ENCODE measurements around the gene CXCL3.

The CXCL3 gene

GRCh38 chr4:74061430-74061829 lies 22.9 kb upstream of the CXCL3 start:
- Mint-ChIP-seq H3K27me3 (ENCODE audit: low read depth) (no peaks in the 10 kb centered on the region), H3K27ac (no peak overlapping the region), H3K4me3 (no peak overlapping the region), H3K4me1 (ENCODE audit: low read depth) (no peaks in the 10 kb centered on the region), H3K36me3 (ENCODE audit: low read depth) (no peaks in the 10 kb centered on the region), H3K9me3 (no peaks in the 10 kb centered on the region)

DNA sequence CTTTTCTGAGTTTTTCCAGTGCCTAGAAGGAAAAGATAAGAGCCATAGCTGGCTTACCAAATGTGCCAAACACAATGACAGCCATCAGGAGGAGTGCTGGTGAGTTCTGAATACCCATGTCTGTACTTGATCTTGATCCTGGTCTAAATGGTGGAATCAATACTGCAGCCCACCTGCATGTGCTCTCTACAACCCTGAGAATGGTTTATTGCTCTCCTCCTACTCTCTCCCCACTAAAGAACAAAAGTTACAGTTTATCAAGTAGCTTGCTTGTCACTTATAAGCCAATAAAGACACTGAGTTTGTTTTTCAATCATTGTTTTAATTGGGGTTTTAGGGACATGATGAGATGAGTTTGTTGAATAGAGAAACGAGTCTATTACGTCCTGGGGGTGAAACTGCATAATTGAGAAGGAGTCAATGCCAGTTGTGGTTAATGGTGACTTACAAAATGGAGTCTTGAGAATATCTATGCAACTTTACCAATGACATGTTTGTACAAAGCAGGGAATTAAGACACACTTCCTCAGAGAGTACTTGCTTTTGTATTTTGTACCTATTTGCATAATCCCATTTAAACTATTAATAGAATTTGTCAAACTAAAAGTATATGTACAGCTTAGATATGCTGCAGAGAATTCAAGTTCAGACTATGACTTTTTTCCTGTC lies 20.8 kb upstream of the CXCL3 start:
- Mint-ChIP-seq H3K9me3 (no peaks in the 10 kb centered on the region), H3K4me1 (ENCODE audit: low read depth) (no peaks in the 10 kb centered on the region), H3K27ac (no peak overlapping the region), H3K4me3 (no peak overlapping the region), H3K27me3 (ENCODE audit: low read depth) (no peaks in the 10 kb centered on the region), H3K36me3 (ENCODE audit: low read depth) (no peaks in the 10 kb centered on the region)

DNA sequence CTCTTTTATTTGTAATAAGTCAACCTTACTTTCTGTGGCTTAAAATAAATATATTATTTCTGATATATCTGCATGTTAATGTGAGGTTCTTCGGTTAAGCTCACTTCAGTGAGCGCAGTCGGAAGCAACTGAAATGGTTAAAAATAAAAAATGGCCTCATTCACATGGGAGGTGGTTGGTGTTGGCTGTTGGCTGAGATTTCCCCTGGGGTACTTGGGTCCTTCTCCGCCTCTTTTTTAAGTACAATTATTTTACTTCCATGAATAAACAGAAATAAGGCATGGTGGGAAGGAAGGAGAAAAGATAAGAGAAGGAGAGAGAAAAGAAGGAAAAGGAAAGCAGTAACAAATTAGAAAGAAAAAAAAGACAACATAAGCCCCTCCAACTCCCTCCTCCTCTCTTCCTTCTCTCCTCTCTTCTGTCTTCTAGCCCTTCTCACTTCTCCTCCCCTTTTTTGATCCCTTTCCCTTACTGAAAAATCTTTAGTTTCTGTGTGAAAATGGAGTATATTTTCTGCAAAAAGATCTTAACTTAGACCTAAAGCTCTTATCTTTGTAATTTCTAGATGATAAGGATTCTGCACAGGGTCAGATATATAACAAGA lies 19.7 kb upstream of the CXCL3 start:
- H3K27ac Mint-ChIP-seq: no peak overlapping the region
- H3K27me3 Mint-ChIP-seq (ENCODE audit: low read depth): no peaks in the 10 kb centered on the region
- no peaks in the 10 kb centered on the region for H3K9me3 Mint-ChIP-seq
- H3K4me1 Mint-ChIP-seq (ENCODE audit: low read depth): no peaks in the 10 kb centered on the region
- no peaks in the 10 kb centered on the region for H3K36me3 Mint-ChIP-seq (ENCODE audit: low read depth)
- no peak overlapping the region for H3K4me3 Mint-ChIP-seq

GRCh38 chr4:74057588-74057987 lies 19.1 kb upstream of the CXCL3 start:
- Mint-ChIP-seq H3K36me3 (ENCODE audit: low read depth) (no peaks in the 10 kb centered on the region), H3K4me3 (no peak overlapping the region), H3K27me3 (ENCODE audit: low read depth) (no peaks in the 10 kb centered on the region), H3K4me1 (ENCODE audit: low read depth) (no peaks in the 10 kb centered on the region), H3K9me3 (no peaks in the 10 kb centered on the region), H3K27ac (no peak overlapping the region)

DNA sequence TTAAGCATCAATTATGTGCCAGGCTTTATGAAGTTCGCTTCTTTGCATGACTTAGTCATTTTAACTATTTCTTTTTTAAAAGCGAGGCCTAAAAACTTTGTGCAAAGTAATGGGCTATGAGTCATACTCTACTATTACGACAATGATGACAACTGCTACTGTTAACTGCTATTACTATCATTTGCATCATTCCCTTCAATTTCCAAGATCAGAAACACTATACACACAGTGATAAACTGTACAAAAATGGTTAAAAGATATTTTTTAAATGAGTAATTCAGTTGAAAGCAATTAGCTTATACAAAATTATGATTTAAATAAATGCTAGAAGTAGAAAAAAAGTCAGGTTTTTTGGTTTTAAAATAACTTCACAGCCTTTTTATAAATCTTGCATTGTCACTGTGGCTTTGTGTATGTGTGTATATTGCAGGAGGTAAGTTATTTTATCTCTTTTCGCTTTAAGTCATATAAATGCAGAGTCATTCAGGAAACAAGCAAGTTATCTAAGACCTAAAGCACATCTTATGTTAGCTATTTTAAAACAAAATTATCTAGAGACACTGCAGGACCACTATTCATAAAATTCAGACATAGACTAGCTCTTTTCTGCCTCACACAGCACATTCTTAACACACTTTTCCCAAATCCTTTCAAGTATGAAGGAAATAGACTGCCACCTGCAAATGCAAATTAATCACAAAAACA lies 18.5 kb upstream of the CXCL3 start:
- Mint-ChIP-seq H3K9me3 (no peaks in the 10 kb centered on the region), H3K27me3 (ENCODE audit: low read depth) (no peaks in the 10 kb centered on the region), H3K4me1 (ENCODE audit: low read depth) (no peaks in the 10 kb centered on the region), H3K27ac (no peak overlapping the region), H3K4me3 (no peak overlapping the region), H3K36me3 (ENCODE audit: low read depth) (no peaks in the 10 kb centered on the region)

DNA sequence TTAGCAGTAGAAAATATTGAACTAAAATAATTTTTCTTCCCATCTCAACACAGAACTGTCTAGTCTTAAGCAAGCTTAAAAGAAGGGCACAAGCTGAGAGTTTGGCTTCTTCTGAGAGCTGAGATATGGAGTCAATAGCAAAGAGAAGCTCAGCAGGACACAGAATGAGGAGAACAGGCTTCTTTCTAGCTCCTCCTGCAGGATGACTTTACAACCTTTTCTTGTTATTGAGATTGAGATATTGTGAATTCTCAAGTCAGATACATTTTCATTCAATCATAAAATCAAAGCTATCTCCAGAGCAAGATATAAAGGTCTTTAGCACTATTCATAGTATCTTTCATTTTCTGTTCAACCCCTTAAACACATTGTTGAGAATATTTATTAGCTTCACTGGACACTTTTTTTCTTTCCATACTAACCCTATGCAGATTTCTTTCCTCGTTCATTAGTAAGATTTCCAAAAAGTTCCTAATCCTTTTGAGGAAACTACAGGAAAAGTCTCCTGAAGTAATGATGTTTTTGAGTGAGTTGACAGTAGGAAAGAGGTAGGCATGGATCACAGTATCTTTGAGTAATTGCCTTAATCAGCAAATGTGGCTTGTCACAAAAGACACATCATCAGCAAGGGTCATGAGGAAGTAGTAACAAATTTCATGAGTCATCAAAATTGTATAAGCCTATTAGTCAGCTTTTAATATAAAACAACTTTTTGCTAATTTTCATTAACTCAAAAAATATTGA lies 17.8 kb upstream of the CXCL3 start:
- Mint-ChIP-seq H3K4me1 (ENCODE audit: low read depth) (no peaks in the 10 kb centered on the region), H3K4me3 (no peak overlapping the region), H3K36me3 (ENCODE audit: low read depth) (no peaks in the 10 kb centered on the region), H3K9me3 (no peaks in the 10 kb centered on the region), H3K27me3 (ENCODE audit: low read depth) (no peaks in the 10 kb centered on the region), H3K27ac (no peak overlapping the region)

DNA sequence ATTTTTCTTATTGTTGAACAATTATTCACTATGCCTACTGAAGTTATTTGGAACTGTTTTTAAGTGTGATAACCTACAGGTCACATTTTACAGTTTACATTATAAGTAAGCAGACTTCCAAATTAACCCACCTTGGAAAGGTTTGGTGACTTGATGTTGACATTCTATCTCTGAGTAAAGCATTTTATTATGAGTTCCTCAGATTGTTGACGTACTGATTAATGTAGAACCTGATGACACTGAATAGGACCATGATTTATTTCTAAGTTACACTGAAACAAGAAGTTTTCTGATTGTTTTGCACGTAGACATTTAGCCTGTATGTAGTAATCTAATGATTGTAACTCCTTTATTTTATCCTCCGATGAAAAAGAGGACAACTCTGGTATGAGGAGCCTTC lies 17.0 kb upstream of the CXCL3 start:
- H3K36me3 Mint-ChIP-seq (ENCODE audit: low read depth): no peaks in the 10 kb centered on the region
- H3K9me3 Mint-ChIP-seq: no peaks in the 10 kb centered on the region
- H3K4me3 Mint-ChIP-seq: no peak overlapping the region
- H3K27me3 Mint-ChIP-seq (ENCODE audit: low read depth): no peaks in the 10 kb centered on the region
- H3K4me1 Mint-ChIP-seq (ENCODE audit: low read depth): no peaks in the 10 kb centered on the region
- no peak overlapping the region for H3K27ac Mint-ChIP-seq

DNA sequence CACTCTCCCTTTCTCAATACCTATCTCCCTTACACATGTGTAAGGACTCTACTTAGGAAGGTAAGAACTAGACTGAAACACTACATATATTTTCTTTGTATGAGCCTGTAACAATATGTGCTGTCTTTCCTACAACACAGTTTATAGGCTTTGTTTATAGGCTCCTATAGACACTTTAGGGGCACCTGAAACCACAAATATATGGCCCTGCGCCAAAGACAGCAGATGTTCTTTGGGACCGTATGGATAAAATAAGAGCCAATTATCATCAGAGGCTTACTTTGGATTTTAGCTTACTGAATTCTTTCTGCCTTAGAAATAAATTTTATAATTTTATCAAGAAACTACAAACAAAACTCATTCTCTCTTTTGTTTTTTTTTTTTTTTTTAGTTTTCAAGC lies 16.6 kb upstream of the CXCL3 start:
- H3K36me3 Mint-ChIP-seq (ENCODE audit: low read depth): no peaks in the 10 kb centered on the region
- H3K4me1 Mint-ChIP-seq (ENCODE audit: low read depth): no peaks in the 10 kb centered on the region
- H3K27me3 Mint-ChIP-seq (ENCODE audit: low read depth): no peaks in the 10 kb centered on the region
- H3K4me3 Mint-ChIP-seq: no peak overlapping the region
- H3K27ac Mint-ChIP-seq: no peak overlapping the region
- no peaks in the 10 kb centered on the region for H3K9me3 Mint-ChIP-seq

- no peaks in the 10 kb centered on the region for H3K27me3 Mint-ChIP-seq (ENCODE audit: low read depth)
- no peaks in the 10 kb centered on the region for H3K9me3 Mint-ChIP-seq
- H3K4me3 Mint-ChIP-seq: no peak overlapping the region
- H3K36me3 Mint-ChIP-seq (ENCODE audit: low read depth): no peaks in the 10 kb centered on the region
- H3K27ac Mint-ChIP-seq: no peak overlapping the region
- no peaks in the 10 kb centered on the region for H3K4me1 Mint-ChIP-seq (ENCODE audit: low read depth)
These were observed 16.1 kb upstream of the CXCL3 start for GRCh38 chr4:74054483-74055047.

DNA sequence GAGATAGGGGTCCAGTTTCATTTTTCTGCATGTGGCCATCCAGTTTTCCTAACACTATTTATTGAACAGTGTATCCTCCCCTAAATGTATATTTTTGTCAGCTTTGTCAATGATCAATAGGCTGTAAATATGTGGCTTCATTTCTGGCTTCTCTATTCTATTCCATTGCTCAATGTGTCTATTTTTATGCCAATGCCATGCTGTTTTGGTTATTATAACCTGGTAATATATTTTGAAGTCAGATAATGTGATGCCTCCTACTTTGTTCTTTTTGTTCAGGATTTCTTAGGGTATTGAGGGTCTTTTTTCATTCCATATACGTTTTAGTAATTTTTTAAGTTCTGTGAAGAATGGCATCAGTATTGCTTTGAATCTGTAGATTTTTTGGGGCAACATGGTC lies 8.7 kb upstream of the CXCL3 start:
- no peak overlapping the region for H3K4me3 Mint-ChIP-seq
- H3K36me3 Mint-ChIP-seq (ENCODE audit: low read depth): no peaks in the 10 kb centered on the region
- no peaks in the 10 kb centered on the region for H3K9me3 Mint-ChIP-seq
- H3K27ac Mint-ChIP-seq: no peak overlapping the region
- H3K4me1 Mint-ChIP-seq (ENCODE audit: low read depth): no peaks in the 10 kb centered on the region
- peaks cover 7% of the 10 kb centered on the region for H3K27me3 Mint-ChIP-seq (ENCODE audit: low read depth)

- Mint-ChIP-seq H3K27ac (no peak overlapping the region), H3K9me3 (no peaks in the 10 kb centered on the region), H3K4me3 (no peak overlapping the region), H3K36me3 (ENCODE audit: low read depth) (no peaks in the 10 kb centered on the region), H3K27me3 (ENCODE audit: low read depth) (peaks cover 18% of the 10 kb centered on the region), H3K4me1 (ENCODE audit: low read depth) (no peaks in the 10 kb centered on the region)
These were observed 7.3 kb upstream of the CXCL3 start for GRCh38 chr4:74045772-74046171.

DNA sequence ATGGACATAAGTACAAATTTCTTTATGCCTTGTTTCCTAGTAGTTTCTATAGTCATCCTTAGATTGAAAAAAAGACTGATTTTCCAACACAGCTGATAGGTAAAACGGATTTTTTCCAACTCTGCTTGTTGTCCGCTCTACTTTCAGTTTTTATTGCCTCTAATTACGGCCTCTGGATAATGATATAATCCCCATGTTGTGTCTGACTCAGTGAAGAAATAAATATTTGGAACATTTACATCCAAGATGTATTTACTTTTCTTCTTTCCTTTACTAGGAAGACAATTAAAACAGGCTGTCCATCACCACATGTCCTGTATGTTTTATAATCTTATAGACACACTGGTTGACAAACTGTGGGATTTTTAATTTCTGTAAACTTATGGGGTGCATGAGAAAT lies 6.8 kb upstream of the CXCL3 start:
- H3K27me3 Mint-ChIP-seq (ENCODE audit: low read depth): peaks cover 23% of the 10 kb centered on the region
- no peak overlapping the region for H3K4me3 Mint-ChIP-seq
- H3K27ac Mint-ChIP-seq: no peak overlapping the region
- no peaks in the 10 kb centered on the region for H3K4me1 Mint-ChIP-seq (ENCODE audit: low read depth)
- no peaks in the 10 kb centered on the region for H3K9me3 Mint-ChIP-seq
- no peaks in the 10 kb centered on the region for H3K36me3 Mint-ChIP-seq (ENCODE audit: low read depth)

DNA sequence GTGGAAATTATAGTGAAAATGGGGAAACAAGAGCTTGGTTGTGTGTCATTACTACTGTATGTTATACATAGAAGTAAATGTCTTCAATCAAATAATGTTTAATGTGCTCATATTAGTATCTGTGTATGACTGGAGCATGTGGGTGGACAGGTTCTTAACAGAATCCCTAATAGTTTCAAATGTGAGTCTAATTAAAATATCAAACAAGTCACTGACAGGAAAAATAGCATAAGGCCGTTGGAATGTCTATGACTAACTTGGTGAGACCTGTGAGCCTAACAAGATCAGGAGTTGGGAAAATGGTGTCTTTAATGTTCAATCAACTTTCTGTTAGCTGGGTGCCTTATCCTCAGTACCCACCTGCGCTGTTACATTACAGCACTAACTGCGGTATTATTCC lies 6.2 kb upstream of the CXCL3 start:
- H3K27me3 Mint-ChIP-seq (ENCODE audit: low read depth): peaks cover 27% of the 10 kb centered on the region
- no peak overlapping the region for H3K27ac Mint-ChIP-seq
- H3K4me1 Mint-ChIP-seq (ENCODE audit: low read depth): no peaks in the 10 kb centered on the region
- H3K36me3 Mint-ChIP-seq (ENCODE audit: low read depth): no peaks in the 10 kb centered on the region
- no peaks in the 10 kb centered on the region for H3K9me3 Mint-ChIP-seq
- H3K4me3 Mint-ChIP-seq: no peak overlapping the region

GRCh38 chr4:74042681-74043080 lies 4.2 kb upstream of the CXCL3 start:
- no peak overlapping the region for H3K4me3 Mint-ChIP-seq
- peaks cover 8% of the 10 kb centered on the region for H3K4me1 Mint-ChIP-seq (ENCODE audit: low read depth)
- H3K9me3 Mint-ChIP-seq: no peaks in the 10 kb centered on the region
- no peaks in the 10 kb centered on the region for H3K36me3 Mint-ChIP-seq (ENCODE audit: low read depth)
- no peak overlapping the region for H3K27ac Mint-ChIP-seq
- peaks cover 38% of the 10 kb centered on the region for H3K27me3 Mint-ChIP-seq (ENCODE audit: low read depth)
